Hepatocyte (in vitro differentiated cells): ENCODE measurements around the gene ULBP3. TPM values are rescaled to one million over a fixed set of nuclear protein-coding genes. Genes with fewer than 3 reads are reported as not detected.
A peak's percentile ranks its signal among the peaks of the same experiment; 100 is the strongest.
"Not testable (repeated sequence)": the region's sequence is repeated elsewhere in the genome, so short reads cannot be mapped to it uniquely, and the experiment has no call there.

Experiments used
- DNase-seq: peaks from one replicate; pipeline ENCODE4 v3.0.0-alpha.2; 2016; ENCODE audit warnings: low spot score
- H2AFZ ChIP-seq: fragments of 200-600 bp; sonication (generic); 2 replicates; pipeline ENCODE4 v1.6.0; 2016; ENCODE audit warnings: antibody characterized with exemption, mild to moderate bottlenecking
- H3K27ac ChIP-seq: fragments of 200-600 bp; sonication (generic); 2 replicates; pipeline ENCODE4 v1.5.1; 2016; ENCODE audit warnings: mild to moderate bottlenecking
- H3K27me3 ChIP-seq: fragments of 200-600 bp; sonication (generic); 2 replicates; pipeline ENCODE4 v1.6.1; 2016
- H3K36me3 ChIP-seq: fragments of 200-600 bp; sonication (generic); replicated peaks from 2 replicates; pipeline ENCODE4 v1.5.1; 2016; ENCODE audit warnings: low read depth; ENCODE audit not compliant: insufficient read depth
- H3K4me1 ChIP-seq: fragments of 200-600 bp; sonication (generic); 2 replicates; pipeline ENCODE4 v1.5.1; 2016; ENCODE audit warnings: mild to moderate bottlenecking, moderate library complexity; ENCODE audit not compliant: insufficient read depth
- H3K4me2 ChIP-seq: fragments of 200-600 bp; sonication (generic); 2 replicates; pipeline ENCODE4 v1.6.0; 2016
- H3K4me3 ChIP-seq: fragments of 200-600 bp; sonication (generic); 2 replicates; pipeline ENCODE4 v1.5.1; 2016; ENCODE audit warnings: mild to moderate bottlenecking
- H3K79me2 ChIP-seq: fragments of 200-600 bp; sonication (generic); 2 replicates; pipeline ENCODE4 v1.6.0; 2017; ENCODE audit warnings: mild to moderate bottlenecking
- H3K9me2 ChIP-seq: fragments of 200-600 bp; sonication (generic); replicated peaks from 2 replicates; pipeline ENCODE4 v1.6.0; 2017; ENCODE audit warnings: mild to moderate bottlenecking; ENCODE audit not compliant: insufficient read depth
- H3K9me3 ChIP-seq: fragments of 200-600 bp; sonication (generic); 2 replicates; pipeline ENCODE4 v1.5.1; 2016; ENCODE audit warnings: low read depth, mild to moderate bottlenecking
- H4K20me1 ChIP-seq: fragments of 200-600 bp; sonication (generic); 2 replicates; pipeline ENCODE4 v1.6.0; 2016; ENCODE audit warnings: mild to moderate bottlenecking; ENCODE audit not compliant: insufficient read depth, poor library complexity, severe bottlenecking
- EZH2 ChIP-seq: fragments of 200-600 bp; sonication (generic); IDR thresholded peaks from 2 replicates; pipeline ENCODE4 v1.6.1; 2016; ENCODE audit warnings: antibody characterized with exemption, mild to moderate bottlenecking, borderline replicate concordance
- EZH2phosphoT487 ChIP-seq: fragments of 200-600 bp; sonication (generic); IDR thresholded peaks from one replicate; pipeline ENCODE4 v1.6.1; 2018; ENCODE audit warnings: antibody characterized with exemption, mild to moderate bottlenecking, low read depth, moderate library complexity; ENCODE audit not compliant: unreplicated experiment, severe bottlenecking
- WGBS: methylation state at CpG from one replicate; pipeline ENCODE4 v1.1.6; 2016; ENCODE audit warnings: low lambda C conversion rate; ENCODE audit errors: missing lambda C conversion rate; 5-methylcytosine and 5-hydroxymethylcytosine counted together
- polyA plus RNA-seq: library from polyadenylated mRNA; unstranded; fragments of >200 nt; fragmentation: Nextera tagmentation; extraction: Ambion mirVana; gene quantifications from 2 replicates; pipeline ENCODE4 v1.2.1, GENCODE V29; 2016
- total RNA-seq: library from RNA; depleted of rRNA; stranded (reverse); fragments of >200 nt; gene quantifications from 2 replicates; pipeline ENCODE4 v1.2.3, GENCODE V29; 2014
- TF ChIP-seq, protein P1 (sequence below): fragments of 200-600 bp; sonication (generic); IDR thresholded peaks from 2 replicates; pipeline ENCODE4 v1.5.1; 2016; ENCODE audit warnings: antibody characterized with exemption, mild to moderate bottlenecking; ENCODE audit not compliant: poor library complexity

ULBP3 gene
- total and polyA plus RNA-seq, 2 experiments from 2014 or later = 2.6 to 6.6 TPM

DNA sequence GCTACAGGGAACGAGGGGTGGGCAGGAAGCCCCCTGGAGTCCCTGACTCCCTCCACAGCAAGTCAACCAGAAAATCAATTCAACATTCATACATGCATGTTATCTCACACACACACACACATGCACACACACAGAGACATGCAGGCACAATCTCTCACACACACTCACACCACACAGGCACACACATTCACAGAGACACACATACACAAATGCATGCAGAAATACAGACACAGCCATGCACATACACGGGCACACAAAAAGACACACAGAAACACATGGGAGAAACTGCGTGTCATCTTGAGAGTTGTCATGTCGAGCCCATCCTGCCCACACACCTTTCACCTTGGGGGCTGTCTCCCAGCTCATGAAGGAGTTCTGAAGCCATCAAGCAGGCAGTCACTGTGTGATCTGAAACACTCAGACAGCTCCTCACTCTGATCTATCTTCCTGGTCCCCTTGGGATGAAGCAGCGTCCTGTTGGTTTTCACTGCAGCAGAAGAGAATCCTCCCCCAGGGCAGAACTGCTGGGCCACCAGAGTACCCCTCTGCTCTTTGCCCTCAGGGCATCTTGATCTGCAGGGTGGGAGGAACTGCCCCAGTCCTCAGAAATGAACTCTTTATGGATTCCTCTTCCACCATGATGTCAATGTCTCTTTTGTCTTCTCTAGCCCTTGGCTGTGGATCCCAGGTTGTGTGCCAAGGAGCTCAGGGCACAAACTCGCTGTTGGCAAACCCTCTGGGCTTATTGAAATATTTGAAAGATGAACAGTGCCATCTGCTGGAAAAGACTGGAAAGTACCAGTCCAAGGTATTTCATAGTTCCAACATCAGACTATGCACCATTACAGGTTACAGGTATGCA lies 52.4 kb downstream of the ULBP3 start:
- H3K9me2 ChIP-seq = no peaks in the 10 kb centered on the region
- H4K20me1 ChIP-seq = no peaks in the 10 kb centered on the region
- peaks cover 68% of the 10 kb centered on the region for H3K27me3 ChIP-seq
- H3K27ac ChIP-seq = no peak overlapping the region
- DNase-seq = peak; percentile 82
- H3K36me3 ChIP-seq = no peaks in the 10 kb centered on the region
- no peak overlapping the region for H2AFZ ChIP-seq
- TF ChIP-seq, protein P1, sequence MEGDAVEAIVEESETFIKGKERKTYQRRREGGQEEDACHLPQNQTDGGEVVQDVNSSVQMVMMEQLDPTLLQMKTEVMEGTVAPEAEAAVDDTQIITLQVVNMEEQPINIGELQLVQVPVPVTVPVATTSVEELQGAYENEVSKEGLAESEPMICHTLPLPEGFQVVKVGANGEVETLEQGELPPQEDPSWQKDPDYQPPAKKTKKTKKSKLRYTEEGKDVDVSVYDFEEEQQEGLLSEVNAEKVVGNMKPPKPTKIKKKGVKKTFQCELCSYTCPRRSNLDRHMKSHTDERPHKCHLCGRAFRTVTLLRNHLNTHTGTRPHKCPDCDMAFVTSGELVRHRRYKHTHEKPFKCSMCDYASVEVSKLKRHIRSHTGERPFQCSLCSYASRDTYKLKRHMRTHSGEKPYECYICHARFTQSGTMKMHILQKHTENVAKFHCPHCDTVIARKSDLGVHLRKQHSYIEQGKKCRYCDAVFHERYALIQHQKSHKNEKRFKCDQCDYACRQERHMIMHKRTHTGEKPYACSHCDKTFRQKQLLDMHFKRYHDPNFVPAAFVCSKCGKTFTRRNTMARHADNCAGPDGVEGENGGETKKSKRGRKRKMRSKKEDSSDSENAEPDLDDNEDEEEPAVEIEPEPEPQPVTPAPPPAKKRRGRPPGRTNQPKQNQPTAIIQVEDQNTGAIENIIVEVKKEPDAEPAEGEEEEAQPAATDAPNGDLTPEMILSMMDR = peak; percentile 69
- TF ChIP-seq EZH2 (no peak), EZH2phosphoT487 (no peak)
- H3K4me1 ChIP-seq = no peaks in the 10 kb centered on the region
- H3K4me2 ChIP-seq = no peak overlapping the region
- H3K4me3 ChIP-seq = no peak overlapping the region
- no peaks in the 10 kb centered on the region for H3K9me3 ChIP-seq
- 31% methylated on average over 6 of the region's 6 CpGs for WGBS
- no peaks in the 10 kb centered on the region for H3K79me2 ChIP-seq

DNA sequence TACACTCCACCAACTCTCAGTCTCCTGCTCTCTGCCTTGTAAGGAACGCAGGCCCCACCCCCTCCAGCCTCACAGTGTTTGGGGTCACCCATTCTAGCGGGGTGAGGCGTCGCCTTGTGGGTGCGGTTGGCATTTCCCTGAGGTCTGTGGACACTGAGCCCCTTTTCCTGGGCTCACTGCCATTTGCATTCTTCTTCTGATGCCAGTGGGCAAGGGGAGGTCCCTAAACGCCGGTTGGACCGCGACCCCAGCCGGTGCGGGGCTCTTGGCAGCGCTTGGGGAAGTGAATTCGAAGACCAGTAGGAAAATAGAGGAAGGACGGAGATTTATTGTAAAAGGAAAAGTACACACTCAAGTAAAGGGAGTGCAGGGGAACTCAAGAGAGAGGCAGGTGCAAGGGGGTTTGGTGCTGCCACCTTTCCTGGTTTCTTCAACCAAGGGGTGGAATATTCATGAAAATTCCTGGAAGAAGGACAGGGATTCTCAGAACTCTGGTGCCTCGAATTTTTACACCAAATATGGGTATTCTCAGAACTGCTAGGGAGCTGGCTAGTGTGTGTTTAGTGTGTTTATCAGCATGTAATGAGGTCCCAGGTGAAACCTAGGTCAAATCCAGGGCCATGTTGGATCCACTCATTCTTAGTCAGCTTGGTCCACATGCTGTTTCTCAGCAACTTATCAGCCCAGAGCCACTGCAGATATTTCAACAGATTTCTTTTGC lies 53.5 kb downstream of the ULBP3 start:
- H3K27ac ChIP-seq, H3K9me2 ChIP-seq, H3K36me3 ChIP-seq, H2AFZ ChIP-seq, H3K9me3 ChIP-seq, H4K20me1 ChIP-seq, DNase-seq, H3K4me3 ChIP-seq, H3K4me1 ChIP-seq, H3K79me2 ChIP-seq: not testable (repeated sequence)
- H3K27me3 ChIP-seq = peaks cover 78% of the 10 kb centered on the region
- WGBS = 18% methylated on average over 15 of the region's 15 CpGs
- peak overlapping the region; percentile 64 for H3K4me2 ChIP-seq

DNA sequence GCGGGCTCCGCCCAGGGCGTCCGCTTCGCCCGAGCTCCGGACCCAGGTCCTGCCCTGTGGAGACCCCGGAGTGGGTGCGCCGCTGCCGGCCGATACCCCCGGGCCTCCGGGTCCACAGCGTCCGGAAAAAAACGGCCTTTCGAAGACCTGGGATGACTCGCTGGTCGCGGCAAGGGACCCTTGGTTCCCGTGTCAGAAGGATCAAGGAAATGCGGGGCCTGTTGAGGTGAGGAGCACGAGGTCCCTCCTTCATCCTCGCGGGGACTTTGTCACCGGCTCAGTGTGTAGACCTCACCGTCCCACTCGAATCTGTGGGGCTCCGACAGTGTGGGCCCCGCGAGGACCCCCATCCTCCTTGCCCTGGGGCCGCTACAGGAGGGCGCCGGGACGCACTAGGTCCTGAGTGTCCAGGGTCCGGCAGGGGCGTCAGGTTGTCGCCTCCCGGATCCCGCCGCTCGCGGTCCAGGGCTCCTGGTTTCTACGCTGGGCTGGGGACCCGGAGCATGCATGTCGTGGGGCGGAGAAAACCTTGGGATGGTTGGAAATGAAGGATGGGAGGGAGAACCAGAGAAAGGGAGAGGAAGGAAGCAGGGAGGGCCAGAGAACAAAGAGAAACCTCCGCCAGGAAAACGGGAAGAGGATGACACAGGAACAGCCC lies 54.2 kb downstream of the ULBP3 start:
- H3K36me3 ChIP-seq, H3K9me2 ChIP-seq, DNase-seq, H3K4me1 ChIP-seq, H4K20me1 ChIP-seq, H3K4me3 ChIP-seq, H3K9me3 ChIP-seq, H3K27ac ChIP-seq, H2AFZ ChIP-seq, H3K79me2 ChIP-seq: not testable (repeated sequence)
- 11% methylated on average over 32 of the region's 50 CpGs for WGBS
- TF ChIP-seq EZH2 = peak; percentile 37
- peak; percentile 53 for TF ChIP-seq EZH2phosphoT487
- Histone ChIP-seq H3K4me2 (peak overlapping the region; percentile 64), H3K27me3 (peaks cover 85% of the 10 kb centered on the region)

DNA sequence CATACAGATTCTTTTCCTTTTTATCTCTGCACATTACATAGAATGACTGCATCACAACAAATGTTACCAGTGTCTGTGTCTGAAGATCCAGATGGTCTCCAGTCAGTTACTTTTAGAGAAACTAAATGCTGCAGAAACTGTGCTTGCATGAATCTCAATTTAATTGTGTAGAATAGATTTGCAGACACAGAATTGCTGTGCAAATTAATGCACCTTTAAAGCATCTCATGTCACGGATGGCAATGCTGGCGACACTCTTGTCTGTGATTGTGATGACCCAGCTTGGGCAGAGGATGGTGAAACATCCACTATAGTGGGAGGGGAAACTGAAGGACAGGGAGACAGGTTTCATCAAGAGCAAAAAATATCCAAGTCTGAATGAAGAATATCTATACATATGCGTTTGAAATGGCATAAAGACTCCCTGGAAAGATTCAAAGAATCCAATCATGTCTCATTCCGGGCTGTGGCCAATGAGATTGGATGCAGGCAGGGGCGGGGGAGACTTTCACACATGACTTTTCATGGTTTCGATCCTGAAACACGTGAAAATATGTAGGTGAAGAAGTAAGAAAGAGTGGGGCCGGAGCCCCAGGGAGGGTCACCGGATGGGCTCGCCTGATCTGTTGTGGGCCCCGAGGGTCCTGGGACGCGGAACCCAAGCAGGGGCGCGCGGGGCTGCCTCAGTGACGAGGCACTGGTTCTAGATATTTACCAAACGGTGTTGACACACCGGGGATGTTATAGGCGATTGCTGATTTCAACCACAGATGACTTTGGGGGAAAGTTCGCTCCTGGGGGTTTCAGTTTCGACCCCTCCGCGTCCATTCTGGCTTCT lies 54.9 kb downstream of the ULBP3 start:
- peaks cover 89% of the 10 kb centered on the region for H3K27me3 ChIP-seq
- not testable (repeated sequence) for H3K9me2 ChIP-seq, H3K4me1 ChIP-seq, H3K27ac ChIP-seq, H3K9me3 ChIP-seq, H4K20me1 ChIP-seq, H3K4me3 ChIP-seq, H3K79me2 ChIP-seq, H2AFZ ChIP-seq, H3K36me3 ChIP-seq, DNase-seq
- peak overlapping the region; percentile 64 for H3K4me2 ChIP-seq
- WGBS = 22% methylated on average over 12 of the region's 24 CpGs
- TF ChIP-seq EZH2 = peak; percentile 48

DNA sequence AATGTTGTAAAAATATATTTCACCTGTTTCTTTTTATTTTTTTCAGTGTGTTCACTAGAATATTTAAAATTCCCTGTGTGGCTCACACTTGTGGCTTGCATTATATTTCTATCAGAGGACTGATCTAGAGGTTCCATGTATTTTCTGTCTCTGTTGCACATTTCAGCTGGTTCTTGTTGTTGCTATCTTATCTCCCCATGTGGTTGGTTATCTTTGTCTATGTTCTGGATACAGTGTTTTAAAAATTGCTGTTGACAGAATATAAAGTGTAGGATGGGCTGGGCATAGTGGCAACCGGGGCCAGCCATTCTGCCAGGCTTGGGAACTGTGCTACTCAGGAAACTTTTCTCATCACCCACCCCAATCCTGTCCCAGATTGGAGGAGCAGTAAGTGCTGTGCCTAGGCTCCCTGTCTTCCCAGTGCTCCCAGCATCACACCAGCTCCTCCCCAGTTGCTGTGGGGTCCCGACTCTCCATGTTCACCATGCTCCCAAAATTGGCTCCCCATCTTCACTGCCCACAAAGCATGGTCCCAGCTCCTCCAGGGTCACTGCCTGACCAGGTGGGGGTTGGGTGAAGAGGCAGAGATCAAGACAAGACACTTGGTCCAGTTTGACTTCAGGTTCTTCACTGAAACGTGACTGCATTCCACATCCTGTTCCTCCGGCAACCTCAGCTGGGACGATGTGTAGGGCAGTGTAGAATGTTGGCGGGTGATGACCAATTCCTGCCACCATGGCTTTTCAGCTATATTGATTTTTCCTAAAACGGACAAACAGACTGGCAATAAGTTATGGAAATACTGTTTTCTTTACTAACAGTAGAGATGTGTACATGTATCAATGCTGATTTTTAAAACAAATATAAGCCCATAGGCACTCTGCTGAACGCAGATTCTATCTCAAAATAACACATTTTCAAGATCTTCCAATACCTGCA lies 55.8 kb downstream of the ULBP3 start:
- H3K27me3 ChIP-seq = peaks cover 87% of the 10 kb centered on the region
- not testable (repeated sequence) for H3K79me2 ChIP-seq, H4K20me1 ChIP-seq, H3K36me3 ChIP-seq, H2AFZ ChIP-seq, H3K9me3 ChIP-seq, H3K27ac ChIP-seq, H3K4me1 ChIP-seq, H3K9me2 ChIP-seq, DNase-seq, H3K4me3 ChIP-seq, H3K4me2 ChIP-seq
- 51% methylated on average over 8 of the region's 8 CpGs for WGBS
